Cerebellar cortex (tissue), 1 donor: ENCODE data around the gene THSD4.

Source experiments
- DNase-seq: peaks from one replicate; pipeline ENCODE4 v3.0.0-alpha.2; 2015; ENCODE audit warnings: low spot score

The THSD4 gene

GRCh38 chr15:71626596-71627088 is 511.4 kb downstream of the THSD4 start:
- no peak for DNase-seq

- no peak for DNase-seq
These were observed 511.9 kb downstream of the THSD4 start for GRCh38 chr15:71627188-71627587.

- DNase-seq = no peak
These were observed 512.3 kb downstream of the THSD4 start for GRCh38 chr15:71627604-71628003.

GRCh38 chr15:71628988-71629770 is 513.9 kb downstream of the THSD4 start:
- no peak for DNase-seq

- DNase-seq = no peak
These were observed 514.7 kb downstream of the THSD4 start for GRCh38 chr15:71629781-71630474.

GRCh38 chr15:71630475-71630809 is 515.2 kb downstream of the THSD4 start:
- DNase-seq = no peak

- DNase-seq = no peak
These were observed 517.4 kb downstream of the THSD4 start for GRCh38 chr15:71632576-71633195.

GRCh38 chr15:71634820-71635560 is 519.7 kb downstream of the THSD4 start:
- DNase-seq = no peak

- DNase-seq = no peak
These were observed 520.5 kb downstream of the THSD4 start for GRCh38 chr15:71635735-71636134.

- DNase-seq = no peak
These were observed 523.6 kb downstream of the THSD4 start for GRCh38 chr15:71638876-71639275.

GRCh38 chr15:71639471-71639870 is 524.2 kb downstream of the THSD4 start:
- DNase-seq = no peak

- no peak for DNase-seq
These were observed 528.6 kb downstream of the THSD4 start for GRCh38 chr15:71643918-71644317.

- no peak for DNase-seq
These were observed 531.7 kb downstream of the THSD4 start for GRCh38 chr15:71646767-71647486.

- no peak for DNase-seq
These were observed 532.2 kb downstream of the THSD4 start for GRCh38 chr15:71647487-71647808.

GRCh38 chr15:71648095-71648494 is 532.8 kb downstream of the THSD4 start:
- no peak for DNase-seq

- DNase-seq = no peak
These were observed 534.6 kb downstream of the THSD4 start for GRCh38 chr15:71649894-71650293.

GRCh38 chr15:71650603-71651002 is 535.3 kb downstream of the THSD4 start:
- DNase-seq = no peak

- peak; percentile 49 for DNase-seq
These were observed 536.5 kb downstream of the THSD4 start for GRCh38 chr15:71651750-71652186.

- no peak for DNase-seq
These were observed 538.9 kb downstream of the THSD4 start for GRCh38 chr15:71654042-71654719.

GRCh38 chr15:71654720-71655174 is 539.5 kb downstream of the THSD4 start:
- no peak for DNase-seq

GRCh38 chr15:71656425-71656824 is 541.2 kb downstream of the THSD4 start:
- no peak for DNase-seq
